RPMI8226 (cell line): ENCODE data around the gene NTNG2.

Source experiments
- DNase-seq: peaks from one replicate; pipeline ENCODE4 v3.0.0-alpha.2; 2015

NTNG2 gene

DNA sequence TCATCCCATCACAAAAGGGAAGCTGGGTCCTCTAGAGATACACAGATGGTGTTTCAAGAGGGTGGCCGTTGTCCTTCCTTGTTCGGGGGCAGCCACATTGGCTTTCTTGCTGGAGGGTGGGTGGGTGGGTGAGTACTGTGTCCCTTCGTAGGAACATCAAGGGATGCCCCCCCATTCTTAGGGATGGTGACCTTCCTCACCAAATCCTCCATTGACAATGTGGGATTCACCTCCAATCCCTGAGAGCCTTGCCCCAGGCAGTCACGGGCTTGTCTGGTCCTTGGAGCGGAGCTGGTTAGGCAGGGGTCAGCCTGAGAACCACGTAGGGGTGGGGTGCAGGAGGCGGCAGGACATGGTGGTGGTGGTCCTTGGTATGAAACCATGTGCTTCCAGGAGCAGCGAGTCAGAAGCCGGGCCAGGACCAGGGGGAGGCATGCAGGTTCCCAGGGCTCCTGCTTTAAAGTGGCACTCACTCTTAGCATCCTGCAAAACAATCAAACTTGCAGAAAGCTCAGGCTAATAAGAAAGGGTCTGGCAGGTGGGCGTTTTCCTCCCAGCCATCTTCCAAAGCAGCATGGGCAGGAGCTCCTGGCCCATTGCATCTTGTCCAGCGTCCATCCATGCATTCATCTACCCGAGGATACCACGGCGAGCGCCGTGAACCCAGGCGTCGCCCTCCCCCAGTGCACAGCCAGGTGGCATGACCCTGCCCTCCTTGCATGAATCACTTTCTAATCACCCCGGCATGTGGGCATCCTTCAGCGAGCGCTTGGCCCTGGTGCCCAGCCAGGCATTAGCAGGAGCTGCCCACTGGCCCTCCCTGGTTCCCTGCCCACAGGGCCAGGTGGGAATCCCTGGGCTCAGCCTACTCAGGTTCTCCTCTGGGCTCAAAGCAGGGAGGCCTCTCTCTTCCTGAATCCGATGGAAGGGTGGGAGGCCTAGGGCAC lies 76.4 kb downstream of the NTNG2 start:
- DNase-seq, result peak; percentile 68

DNA sequence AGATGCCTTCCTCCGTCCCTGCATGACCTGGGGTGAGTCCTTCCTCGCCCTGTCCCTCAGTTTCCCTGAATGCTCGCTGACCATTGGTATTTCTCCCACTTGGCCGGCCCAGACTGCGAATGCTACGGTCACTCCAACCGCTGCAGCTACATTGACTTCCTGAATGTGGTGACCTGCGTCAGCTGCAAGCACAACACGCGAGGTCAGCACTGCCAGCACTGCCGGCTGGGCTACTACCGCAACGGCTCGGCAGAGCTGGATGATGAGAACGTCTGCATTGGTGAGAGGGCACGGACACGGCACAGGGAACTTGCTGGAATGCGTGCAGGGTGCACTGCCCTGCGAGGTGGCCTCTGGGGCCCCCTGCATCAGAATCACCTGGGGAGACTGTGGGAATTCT lies 77.1 kb downstream of the NTNG2 start:
- DNase-seq, result peak; percentile 85

DNA sequence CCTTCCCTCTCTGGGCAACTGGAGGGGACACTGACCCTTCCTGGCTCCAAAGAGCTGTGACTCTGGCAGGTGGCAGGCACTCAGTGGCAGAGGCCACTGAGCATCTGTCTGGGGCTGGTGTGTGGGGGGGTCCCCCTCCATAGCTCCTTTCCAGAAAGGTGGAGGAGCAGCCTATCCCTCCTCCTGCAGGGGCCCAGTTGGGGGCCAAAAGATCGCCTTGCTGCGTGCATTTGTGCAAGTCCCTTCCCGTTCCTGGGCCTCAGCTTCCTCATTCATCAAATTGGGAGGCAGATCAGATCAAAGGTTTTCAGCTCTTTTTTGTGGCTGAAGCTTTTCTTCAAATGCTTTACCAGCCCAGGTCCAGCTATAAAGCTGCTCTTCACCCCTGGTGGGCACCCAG lies 77.7 kb downstream of the NTNG2 start:
- DNase-seq, result no peak

DNA sequence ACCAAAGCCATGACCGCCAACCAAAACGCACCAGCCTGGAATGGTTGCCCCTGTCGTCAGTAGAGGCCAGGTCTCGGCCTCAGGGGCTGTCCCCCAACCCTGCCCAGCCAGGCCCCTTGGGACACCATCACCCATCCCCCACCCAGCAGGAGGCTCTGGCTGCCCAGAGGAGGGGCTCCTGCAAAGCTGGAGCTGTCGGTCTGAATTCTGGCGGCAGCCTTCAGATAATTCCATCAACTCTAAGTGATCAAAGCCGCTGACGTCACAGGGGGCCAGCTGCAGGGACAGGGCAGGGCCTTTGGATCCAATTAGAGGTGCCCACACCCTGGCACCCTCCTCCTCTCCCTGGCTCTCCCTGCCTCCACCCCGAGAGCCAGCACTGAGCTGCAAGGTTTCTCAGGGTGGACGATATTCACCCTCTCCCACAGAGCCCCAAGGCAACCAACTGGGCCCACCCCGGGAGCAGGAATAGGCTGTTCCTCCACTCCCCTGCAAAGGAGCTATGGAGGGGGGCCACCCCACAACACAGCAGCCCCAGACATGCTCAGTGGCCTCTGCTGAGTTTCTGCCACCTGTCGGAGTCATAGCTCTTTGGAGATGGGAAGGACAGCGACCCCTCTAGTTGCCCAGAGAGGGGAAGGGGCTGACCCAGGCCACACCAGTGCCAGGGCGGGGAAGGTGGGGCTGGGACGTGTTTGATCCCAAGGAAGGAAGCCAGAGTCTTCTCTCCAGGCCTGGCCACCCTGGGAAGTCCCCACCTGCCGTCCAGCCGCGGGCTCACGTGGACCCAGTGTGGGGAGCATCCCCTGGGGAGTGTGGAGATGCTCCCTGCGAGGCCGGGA lies 78.4 kb downstream of the NTNG2 start:
- DNase-seq, result no peak

DNA sequence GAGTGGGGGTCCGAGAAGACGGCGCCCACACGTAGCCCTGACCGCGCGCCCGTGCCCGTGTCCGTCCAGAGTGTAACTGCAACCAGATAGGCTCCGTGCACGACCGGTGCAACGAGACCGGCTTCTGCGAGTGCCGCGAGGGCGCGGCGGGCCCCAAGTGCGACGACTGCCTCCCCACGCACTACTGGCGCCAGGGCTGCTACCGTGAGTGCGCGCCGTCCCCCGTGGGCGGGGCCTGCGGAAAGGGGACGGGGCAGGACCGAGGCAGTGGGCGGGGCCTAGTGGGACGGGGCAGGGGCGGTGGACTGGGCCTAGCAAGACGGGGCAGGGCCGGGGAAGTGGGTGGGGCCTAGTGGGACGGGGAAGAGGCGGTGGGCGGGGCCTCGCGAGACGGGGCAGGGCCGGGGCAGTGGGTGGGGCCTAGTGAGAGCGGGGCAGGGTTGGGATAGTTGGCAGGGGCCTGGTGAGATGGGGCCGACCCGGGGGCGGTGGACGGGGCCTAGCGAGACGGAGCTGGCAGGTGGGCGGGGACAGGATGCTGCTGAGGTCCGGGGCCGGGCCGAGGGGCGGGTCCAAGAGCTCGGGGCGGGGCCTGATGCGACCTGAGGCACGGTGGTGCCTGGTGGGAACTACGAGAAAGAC lies 79.1 kb downstream of the NTNG2 start:
- DNase-seq, result peak; percentile 97

DNA sequence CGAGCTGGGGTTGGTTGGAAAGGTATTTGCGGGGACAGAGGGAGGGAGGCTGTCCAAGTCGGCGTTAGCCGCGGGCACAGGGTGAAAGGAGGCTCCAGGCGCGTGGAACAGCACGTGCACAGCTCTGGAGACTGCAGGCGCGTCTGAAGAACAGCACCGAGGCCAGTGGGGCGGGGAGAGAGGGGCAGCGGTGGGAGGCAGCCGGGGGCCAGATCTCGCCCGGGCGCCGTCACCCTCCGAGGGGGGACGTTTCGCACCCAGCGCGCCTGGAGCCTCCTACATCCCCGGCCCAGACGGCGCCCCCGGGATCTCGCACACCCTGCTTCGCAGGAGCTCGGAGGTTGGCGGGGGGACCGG lies 79.6 kb downstream of the NTNG2 start:
- no peak for DNase-seq

DNA sequence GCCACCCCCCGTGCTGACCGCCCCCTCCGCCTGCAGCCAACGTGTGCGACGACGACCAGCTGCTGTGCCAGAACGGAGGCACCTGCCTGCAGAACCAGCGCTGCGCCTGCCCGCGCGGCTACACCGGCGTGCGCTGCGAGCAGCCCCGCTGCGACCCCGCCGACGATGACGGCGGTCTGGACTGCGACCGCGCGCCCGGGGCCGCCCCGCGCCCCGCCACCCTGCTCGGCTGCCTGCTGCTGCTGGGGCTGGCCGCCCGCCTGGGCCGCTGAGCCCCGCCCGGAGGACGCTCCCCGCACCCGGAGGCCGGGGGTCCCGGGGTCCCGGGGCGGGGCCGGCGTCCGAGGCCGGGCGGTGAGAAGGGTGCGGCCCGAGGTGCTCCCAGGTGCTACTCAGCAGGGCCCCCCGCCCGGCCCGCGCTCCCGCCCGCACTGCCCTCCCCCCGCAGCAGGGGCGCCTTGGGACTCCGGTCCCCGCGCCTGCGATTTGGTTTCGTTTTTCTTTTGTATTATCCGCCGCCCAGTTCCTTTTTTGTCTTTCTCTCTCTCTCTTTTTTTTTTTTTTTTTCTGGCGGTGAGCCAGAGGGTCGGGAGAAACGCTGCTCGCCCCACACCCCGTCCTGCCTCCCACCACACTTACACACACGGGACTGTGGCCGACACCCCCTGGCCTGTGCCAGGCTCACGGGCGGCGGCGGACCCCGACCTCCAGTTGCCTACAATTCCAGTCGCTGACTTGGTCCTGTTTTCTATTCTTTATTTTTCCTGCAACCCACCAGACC lies 80.2 kb downstream of the NTNG2 start:
- DNase-seq, result peak; percentile 81

DNA sequence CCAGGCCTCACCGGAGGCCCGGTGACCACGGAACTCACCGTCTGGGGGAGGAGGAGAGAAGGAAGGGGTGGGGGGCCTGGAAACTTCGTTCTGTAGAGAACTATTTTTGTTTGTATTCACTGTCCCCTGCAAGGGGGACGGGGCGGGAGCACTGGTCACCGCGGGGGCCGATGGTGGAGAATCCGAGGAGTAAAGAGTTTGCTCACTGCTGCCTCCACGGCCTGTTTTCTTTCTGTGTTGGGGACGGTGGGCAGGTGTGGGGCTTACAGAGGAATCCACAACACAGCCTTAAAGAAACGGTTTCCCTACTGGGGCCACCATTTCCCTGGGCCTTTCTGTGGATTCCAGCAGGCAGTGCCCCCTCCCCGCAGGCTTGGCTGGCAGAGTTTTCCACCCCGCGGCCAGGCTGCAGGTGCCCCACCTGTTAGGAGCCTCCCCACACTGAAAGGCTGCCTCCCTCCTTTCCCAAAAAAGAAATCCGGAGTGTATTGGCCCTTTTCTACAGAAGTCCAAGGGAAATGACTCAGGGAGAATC lies 80.8 kb downstream of the NTNG2 start:
- DNase-seq, result peak; percentile 45

DNA sequence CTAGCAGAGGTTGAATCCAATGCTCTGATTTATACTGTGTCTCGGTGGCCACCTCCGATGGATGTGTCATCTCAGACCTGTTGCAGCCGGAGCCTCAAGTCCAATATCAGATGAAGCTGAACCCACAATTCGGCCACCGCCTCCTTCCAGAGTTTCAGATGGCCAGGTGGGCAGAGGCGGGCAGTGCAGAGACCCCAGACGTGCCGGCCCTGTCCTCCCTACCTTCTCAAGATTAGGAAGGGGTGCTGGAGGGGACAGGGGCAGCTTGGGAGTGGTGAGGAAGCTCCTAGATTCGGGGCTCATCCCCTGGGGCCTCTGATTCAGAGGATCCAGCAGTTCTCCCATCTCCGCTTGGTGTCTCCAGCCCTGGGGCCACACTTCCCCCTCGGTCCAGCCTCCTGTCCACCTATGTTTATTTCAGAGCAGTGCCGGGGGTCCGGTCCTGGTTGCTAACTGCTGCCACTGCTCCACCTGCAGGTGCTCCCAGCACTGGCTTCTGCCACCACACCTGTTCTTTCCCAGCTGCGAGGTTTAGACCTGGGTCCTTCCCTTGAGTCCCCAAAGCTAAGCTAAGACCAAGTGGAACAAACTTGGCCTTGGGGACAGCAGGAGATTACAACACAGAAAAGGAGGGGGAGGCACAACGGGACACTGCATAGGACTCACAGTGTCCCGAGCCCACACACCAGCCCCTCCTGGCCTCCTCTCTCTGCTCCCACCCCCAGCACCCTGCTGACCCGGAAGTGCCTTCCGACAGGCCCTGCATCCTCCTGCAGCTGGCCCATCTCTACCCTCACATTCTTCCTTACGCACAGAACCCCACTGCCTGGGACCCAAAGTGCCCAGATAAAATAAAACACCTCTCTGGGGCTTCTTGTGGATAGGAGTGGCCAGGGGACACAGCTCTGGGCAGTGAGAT lies 81.6 kb downstream of the NTNG2 start:
- DNase-seq, result peak; percentile 41

DNA sequence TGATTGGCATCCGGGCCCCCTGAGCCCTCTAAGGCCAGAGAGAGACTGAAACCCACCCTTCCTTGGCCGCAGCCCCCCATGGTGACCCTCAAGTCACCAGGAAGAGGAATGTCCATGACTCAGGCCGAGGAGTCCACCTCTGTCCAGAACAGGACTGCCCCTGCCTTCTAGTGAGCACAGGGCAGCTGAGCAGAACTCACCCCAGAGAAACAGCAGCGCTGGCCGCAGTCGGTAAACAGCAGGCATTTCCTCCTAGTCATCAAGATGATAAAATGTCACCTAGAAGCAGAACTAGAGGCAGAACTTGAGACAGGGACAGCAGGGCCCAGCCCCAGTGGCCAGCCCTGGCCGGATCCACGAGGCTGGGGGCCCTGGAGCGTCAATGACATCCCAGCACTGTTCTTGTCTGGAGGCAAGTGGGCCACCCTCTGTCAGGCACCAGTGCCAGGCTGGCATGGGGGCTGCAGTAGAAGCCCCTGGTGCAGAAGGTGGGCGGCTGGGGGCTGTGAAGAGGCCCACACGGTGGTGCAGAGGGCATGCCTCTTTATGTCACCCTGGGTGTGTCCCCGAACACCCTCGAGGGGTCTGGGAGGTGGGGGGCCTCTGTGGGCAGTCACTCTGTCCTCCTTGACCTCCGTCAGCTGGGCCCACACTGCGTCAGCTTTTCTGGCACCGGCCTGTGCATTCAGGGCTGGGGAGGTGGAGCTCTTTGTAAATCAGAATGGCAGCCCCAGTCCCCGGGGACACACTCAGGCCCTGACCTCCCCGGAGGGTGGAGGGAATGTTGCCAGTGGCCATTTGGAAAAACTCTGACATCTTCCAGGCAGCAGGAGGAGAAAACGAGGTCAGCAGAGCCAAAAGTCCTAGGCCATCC lies 83.0 kb downstream of the NTNG2 start:
- no peak for DNase-seq

DNA sequence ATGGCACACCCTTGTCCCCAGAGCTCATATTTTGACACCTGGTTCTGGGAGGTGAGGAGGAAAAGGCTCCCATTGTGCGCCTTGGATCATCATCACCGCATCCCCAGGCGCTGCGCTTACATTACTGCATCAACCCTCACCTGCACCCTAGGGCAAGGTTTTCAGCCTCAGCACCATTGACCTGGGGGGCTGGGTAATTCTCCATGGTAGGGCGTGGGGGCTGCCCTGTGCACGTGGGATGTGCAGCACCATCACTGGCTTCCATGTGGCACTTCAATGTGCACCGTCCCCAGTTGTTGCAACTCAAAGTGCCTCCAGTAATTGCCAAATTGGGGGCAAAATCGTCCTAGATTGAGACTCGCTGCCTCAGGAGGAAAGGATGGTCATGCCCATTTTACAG lies 83.6 kb downstream of the NTNG2 start:
- no peak for DNase-seq

DNA sequence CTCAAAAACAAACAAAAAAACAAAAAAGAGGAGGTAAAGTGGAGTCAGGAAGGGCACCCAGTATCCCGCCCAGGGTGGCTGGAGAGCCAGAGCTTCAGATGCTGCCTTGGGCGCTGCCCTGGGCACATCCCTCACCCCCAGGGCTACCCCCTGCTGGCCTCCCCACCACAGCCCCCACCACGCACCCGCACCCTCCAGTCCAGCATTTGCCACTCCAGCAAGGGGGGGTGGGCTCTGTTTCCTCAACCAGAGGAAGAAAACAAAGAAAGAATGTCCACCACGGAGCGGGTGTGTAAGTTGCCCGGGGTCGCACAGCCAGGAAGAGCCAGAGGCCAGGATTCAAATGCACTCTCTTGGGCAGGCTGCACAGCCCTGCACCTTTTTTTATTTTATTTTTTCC lies 86.1 kb downstream of the NTNG2 start:
- no peak for DNase-seq

DNA sequence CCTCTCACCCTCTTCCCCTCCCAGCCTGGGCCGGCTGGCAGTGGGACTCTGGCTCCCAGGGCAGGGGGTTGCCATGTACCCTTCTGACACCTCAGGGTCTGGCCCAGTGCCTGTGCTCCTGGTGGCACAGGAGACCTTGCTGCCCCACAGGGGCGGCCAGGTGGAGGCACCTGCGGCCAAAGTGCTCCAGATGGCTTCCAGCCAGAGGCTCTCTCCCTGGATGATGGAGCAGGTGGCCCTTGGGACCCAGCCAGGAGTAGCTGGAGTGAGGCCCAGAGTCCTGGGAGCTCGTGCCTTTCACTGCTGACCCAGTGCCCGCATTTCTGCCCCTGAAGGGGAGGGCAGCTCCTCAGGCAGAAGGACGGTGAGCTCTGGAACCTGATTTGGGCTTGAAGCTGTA lies 87.3 kb downstream of the NTNG2 start:
- DNase-seq, result peak; percentile 97

DNA sequence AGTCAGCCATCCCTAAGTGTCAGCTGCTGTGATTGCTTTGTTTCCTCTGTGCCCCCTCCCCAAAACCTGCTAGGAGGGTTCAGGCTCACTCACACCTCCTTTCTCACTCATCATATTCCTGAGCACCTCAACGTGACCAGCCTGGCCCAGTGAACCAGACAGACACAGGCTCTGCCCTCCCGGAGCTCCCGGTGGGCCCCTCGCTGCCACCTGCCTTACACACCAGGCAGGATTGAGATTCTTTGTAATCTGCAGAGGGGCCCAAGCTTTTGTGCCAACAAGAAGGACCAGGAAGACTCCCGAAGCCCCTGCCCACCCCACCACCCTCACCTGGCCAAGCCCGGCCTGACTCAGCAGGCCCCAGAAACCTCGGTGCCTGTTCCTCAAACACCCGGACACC lies 87.8 kb downstream of the NTNG2 start:
- no peak for DNase-seq

DNA sequence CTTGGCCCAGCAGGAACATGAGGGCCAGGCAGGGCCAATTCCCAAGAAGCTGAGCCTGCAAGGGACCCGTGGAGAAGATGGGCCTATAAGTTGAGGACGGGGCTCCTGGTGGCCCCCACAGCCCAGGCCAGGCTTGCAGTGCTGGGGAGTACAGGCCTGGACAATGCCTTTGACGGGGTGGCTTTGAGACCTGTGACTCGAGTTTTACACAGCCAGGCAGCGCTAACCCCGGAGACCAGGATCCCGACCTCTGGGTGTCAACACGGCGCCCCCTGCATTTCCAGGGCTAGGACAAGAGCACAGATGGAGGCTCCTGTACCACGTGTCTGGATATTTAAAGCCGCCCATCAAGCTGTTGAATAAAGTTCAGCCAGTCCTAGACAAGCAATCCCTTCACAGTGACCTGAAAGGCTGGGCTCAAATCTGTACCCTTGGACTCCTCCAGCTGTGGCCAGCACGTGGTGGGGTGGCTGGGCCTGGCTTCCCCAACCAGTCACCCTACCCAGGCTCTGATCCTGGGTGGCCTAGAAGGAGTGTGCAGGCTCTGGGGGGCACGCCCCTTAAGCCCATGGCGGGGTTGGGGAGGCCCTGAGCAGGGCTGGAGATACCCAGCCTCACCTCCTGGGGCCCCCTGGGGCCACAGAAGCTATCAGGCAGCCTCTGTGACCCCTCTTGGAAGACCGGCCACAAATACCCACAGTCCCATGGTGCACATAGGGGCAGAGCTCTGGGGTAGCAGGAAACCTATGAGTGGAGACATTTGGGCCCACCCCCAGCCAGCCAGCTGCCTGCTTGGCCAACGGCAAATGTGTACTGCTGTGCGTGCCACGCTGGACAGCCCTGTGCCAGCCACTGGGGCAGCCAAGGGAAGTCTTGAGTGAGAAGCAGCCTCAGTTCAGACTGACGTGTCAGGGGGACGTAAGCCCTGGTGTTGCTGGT lies 88.7 kb downstream of the NTNG2 start:
- DNase-seq, result no peak

DNA sequence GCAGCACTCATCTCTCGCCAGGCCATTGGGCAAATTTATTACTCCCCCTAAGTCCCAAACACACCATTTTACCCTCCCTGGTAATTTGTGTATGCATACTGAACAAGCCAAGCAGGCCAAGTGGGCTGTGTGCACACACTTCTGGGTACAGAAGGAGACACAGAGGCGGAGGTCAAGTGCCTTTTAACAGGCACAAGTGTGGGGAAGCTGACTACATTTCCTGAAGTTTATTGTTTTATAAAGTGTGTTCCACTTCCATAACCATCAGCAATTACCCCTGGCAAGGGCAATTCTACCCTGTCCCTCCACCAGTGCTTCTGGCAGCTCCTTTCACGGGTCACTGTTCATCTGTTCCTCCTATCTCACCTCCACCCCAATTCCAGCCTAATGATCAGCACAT lies 99.0 kb downstream of the NTNG2 start:
- DNase-seq, result no peak

DNA sequence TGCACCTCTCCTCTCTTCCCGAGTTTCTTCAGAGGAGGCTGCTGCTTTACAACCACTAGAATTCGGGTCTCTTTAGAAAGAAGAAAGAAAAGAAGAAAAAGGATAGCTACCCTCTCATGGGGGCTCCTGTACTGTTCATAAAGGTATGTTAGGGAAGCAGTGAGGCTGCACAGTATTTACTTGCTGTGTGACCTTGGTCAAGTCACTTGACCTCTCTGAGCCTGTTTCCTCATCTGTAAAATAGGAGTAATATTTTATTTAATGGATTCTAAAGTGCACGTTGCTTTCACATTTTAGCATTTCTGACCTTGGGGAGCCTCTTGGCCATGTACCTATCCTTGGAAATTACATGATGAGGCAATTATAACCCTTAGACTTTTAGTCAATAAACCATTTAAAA lies 104.2 kb downstream of the NTNG2 start:
- no peak for DNase-seq

DNA sequence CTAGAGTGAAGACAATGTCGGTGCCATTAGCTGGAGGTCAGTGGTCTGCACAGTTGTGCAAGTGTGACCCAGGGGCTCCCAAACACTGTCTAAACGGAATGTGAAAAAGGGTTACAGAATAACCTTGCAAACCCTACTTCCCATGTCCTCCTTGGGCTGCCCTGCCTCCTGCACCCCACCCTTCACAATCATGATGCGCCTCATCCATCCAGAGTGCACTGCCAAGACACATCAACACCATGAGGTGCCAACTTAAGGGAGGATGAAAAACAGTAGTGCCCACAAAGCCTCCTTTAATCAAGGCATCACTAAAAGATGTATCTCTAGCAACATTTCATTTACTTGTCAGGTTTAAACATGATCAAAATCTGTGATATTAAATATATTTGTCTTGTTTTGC lies 105.8 kb downstream of the NTNG2 start:
- DNase-seq, result no peak

DNA sequence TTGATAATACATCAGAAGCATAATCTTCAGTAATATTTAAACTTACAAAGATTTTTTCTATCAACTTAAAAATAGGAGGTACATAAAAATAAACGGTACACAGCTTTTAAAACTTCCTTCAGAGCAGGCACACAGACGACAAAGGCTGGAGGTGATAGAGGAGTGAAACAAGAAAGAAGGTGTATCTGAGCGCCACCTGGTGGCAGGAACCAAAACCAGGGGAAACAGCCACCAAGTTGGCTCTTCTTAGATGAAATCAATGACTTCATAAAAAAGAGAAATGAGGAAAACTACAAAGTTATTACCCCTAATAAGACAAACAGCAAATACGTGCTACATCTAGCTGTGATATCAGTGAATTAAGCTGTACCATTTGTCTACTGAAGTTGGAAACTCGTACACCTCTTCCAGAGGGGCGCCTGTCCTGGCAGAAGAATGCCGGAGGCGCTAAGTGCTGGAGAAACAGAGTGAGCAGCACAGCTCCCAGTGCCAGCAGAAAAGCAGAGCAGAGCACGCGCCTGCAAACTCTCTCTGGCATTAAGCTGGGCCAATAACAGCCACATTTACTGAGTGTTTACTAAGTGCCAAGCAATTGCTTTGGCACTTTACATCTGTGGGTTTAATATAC lies 107.0 kb downstream of the NTNG2 start:
- DNase-seq, result peak; percentile 79
